Activated CD4-positive, alpha-beta memory T cell treated with anti-CD3 and anti-CD28 coated beads for 36 hours (primary cell): ENCODE results near the gene ELOF1. TPM values are rescaled to one million over a fixed set of nuclear protein-coding genes. Genes with fewer than 3 reads are reported as not detected.
A peak's percentile ranks its signal among the peaks of the same experiment; 100 is the strongest.

Source experiments
- CTCF ChIA-PET: fragments of 350-600 bp; sonication (Branson Sonifier 250); formaldehyde crosslinking; loops from one replicate; lab custom pipeline; 2021; ENCODE audit warnings: antibody characterized with exemption, inconsistent platforms; lab: Charles Lee
- POLR2A ChIA-PET: fragments of 350-600 bp; sonication (Branson Sonifier 250); formaldehyde crosslinking; loops from one replicate; lab custom pipeline; 2021; ENCODE audit warnings: antibody characterized with exemption; lab: Charles Lee
- DNase-seq: peaks from one replicate; pipeline ENCODE4 v3.0.0-alpha.2; 2020
- H3K27ac Mint-ChIP-seq: one replicate; pipeline ENCODE4 v1.8.0; 2021; ENCODE audit warnings: mixed read lengths
- H3K27me3 Mint-ChIP-seq: one replicate; pipeline ENCODE4 v1.8.0; 2021; ENCODE audit warnings: mixed read lengths
- H3K36me3 Mint-ChIP-seq: one replicate; pipeline ENCODE4 v1.8.0; 2021; ENCODE audit warnings: mixed read lengths
- H3K4me1 Mint-ChIP-seq: one replicate; pipeline ENCODE4 v1.8.0; 2021; ENCODE audit warnings: low read depth, mixed read lengths
- H3K4me3 Mint-ChIP-seq: one replicate; pipeline ENCODE4 v1.8.0; 2021; ENCODE audit warnings: mild to moderate bottlenecking, mixed read lengths
- H3K9me3 Mint-ChIP-seq: one replicate; pipeline ENCODE4 v1.8.0; 2021; ENCODE audit warnings: mixed read lengths
- intact Hi-C: fragments of 100-400 bp; cut with micrococcal nuclease; formaldehyde crosslinking; loops from one replicate; pipeline ENCODE4 v1.15.1; 2023
- total RNA-seq, 2 experiments: library from RNA; stranded (reverse); gene quantifications; one replicate each; pipeline ENCODE4 v1.2.3, GENCODE V29; 2021

Gene ELOF1
- total RNA-seq, 2 experiments from 2014 or later = 48.5 to 49.1 TPM

DNA sequence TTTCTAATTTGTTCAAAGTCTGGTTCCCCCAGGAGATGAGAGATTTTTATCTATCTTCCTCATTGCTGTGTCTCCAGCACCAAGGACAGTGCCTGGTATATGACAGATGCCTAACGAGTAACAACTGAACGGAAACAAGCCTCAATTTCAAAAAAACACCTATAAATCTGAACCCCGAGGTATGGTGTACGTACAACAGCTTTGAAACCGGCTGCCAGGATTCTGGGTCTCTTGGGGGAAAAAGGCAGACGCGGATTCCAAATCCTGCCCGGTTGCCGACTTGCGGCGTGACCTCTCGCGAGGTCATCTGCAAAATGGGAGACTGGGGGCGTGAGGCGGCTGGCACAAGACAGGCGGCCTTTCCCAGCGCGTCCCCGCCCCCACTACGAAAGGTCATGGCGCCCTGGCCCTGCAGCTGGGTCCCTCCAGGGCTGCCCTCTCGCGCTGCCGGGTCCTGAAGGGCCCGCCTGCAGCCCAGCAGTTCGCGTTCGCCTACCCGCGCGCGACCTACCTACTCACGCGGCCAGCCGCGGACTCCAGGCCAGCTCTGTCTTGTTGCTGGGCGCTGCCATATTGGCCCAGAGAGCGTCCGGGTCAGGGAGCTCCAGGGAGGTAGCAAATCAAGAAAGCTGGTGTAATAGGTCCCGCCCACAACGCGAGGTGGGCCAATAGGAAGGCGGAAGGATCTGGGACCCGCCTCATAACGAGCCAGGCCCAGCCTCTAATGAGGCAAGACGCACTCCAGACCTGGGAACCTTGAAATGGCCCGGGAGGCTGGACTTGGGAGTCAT is 30.3 kb downstream of the ELOF1 start, which contains the start of gene ECSIT:
ECSIT (minus strand) TSS at position 584 of the 791 bp plus-strand sequence. CDS start 9,964 bp downstream, outside the sequence.
- peaks cover 19% of the 10 kb centered on the region for H3K4me1 Mint-ChIP-seq
- H3K4me3 Mint-ChIP-seq = peak within 1 kb of the TSS; percentile 93
- DNase-seq = peak; percentile 97
- no peaks in the 10 kb centered on the region for H3K27me3 Mint-ChIP-seq
- ChIA-PET CTCF (interaction anchor here (0.6 to 2.2 kb wide), 4 partner anchors 28 to 148 kb away, joined by 3 to 14 read pairs (median 7); partner anchors contain the start of gene ELOF1), POLR2A (interaction anchor here (0.7 to 1.5 kb wide), 8 partner anchors 10 to 154 kb away, joined by 3 to 6 read pairs (median 3); partner anchors contain the start of gene ELOF1)
- intact Hi-C loops = loop anchor here (1.0 to 2.0 kb wide), 2 partner anchors 23 to 30 kb away; partner anchors contain the start of genes ELOF1 and ZNF653
- peaks cover 4% of the 10 kb centered on the region for H3K36me3 Mint-ChIP-seq
- peak within 1 kb of the TSS; percentile 77 for H3K27ac Mint-ChIP-seq
- H3K9me3 Mint-ChIP-seq = no peaks in the 10 kb centered on the region

GRCh38 chr19:11519138-11519537 is 39.9 kb downstream of the ELOF1 start:
- no peak overlapping the region for H3K27ac Mint-ChIP-seq
- no peak for DNase-seq
- H3K9me3 Mint-ChIP-seq = no peaks in the 10 kb centered on the region
- intact Hi-C loops = no loop called here
- ChIA-PET CTCF (no interaction called here), POLR2A (interaction anchor here (1.1 kb wide), 1 partner anchor 10 kb away, joined by 3 read pairs; the partner anchor contains the start of gene ECSIT)
- H3K4me1 Mint-ChIP-seq = no peaks in the 10 kb centered on the region
- no peak overlapping the region for H3K4me3 Mint-ChIP-seq
- no peaks in the 10 kb centered on the region for H3K27me3 Mint-ChIP-seq
- peaks cover 7% of the 10 kb centered on the region for H3K36me3 Mint-ChIP-seq

GRCh38 chr19:11513946-11514345 is 45.1 kb downstream of the ELOF1 start:
- Mint-ChIP-seq H3K36me3 (peaks cover 13% of the 10 kb centered on the region), H3K9me3 (no peaks in the 10 kb centered on the region), H3K27ac (no peak overlapping the region), H3K4me1 (no peaks in the 10 kb centered on the region), H3K4me3 (no peak overlapping the region), H3K27me3 (no peaks in the 10 kb centered on the region)
- no peak for DNase-seq
- intact Hi-C loops = no loop called here
- POLR2A ChIA-PET = no interaction called here
- CTCF ChIA-PET = no interaction called here

DNA sequence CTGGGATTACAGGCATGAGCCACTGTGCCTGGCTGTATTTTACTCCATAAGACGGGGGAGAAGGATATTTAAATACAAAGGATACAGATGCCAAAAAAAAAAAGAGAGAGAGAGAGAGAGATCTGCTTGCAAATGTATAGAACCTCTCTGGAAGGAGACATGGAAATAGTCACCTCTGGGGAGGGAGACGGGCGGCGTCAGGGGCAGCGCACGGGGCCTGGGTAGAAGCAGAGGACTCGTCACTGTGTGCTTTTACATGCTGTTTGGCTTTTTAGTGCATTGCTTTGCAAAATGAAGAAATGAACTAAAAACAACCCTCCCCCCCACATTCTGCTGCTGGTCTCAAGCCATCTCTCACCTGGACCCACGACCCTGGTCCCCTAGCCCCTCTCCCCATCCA is 48.6 kb downstream of the ELOF1 start:
- H3K4me1 Mint-ChIP-seq = peaks cover 5% of the 10 kb centered on the region
- no peaks in the 10 kb centered on the region for H3K9me3 Mint-ChIP-seq
- ChIA-PET POLR2A (no interaction called here), CTCF (no interaction called here)
- peaks cover 15% of the 10 kb centered on the region for H3K36me3 Mint-ChIP-seq
- H3K27me3 Mint-ChIP-seq = no peaks in the 10 kb centered on the region
- H3K27ac Mint-ChIP-seq = no peak overlapping the region
- DNase-seq = no peak
- H3K4me3 Mint-ChIP-seq = no peak overlapping the region
- intact Hi-C loops = no loop called here

DNA sequence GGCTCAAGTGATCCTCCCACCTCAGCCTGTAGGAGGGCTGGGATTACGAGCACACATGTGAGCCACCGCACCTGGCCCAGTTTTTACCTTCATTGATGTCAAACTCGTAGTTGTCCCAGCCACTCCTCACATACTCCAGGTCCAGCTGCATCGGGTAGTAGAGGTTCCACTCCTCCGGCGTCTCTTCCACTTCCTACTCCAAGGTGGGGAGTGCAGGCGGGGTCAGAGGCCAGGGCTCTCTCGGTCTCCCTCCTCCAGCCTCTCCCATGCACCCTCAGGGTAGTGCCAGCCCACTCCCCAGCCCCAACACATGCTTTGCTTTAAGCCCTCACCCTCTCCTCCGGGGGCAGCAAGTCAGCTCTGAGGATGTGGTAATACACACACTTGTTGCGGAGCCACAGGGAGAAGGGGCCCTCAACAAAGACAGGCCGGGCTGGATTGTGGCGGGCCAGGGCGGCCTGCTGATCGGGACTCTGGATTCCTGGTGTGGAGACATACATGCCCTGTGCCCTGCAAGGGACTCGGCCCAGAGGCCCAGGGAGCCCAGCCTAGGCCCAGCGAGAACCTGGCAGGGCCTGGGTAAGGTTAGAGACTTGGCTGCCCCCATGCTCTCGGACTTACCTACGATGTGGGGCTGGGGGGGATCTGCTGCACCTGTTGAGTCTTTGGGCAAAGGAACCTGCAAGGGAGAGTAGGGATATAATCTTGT is 51.5 kb downstream of the ELOF1 start:
- ChIA-PET CTCF (no interaction called here), POLR2A (no interaction called here)
- no peak for DNase-seq
- Mint-ChIP-seq H3K9me3 (no peaks in the 10 kb centered on the region), H3K27ac (no peak overlapping the region), H3K4me1 (peaks cover 14% of the 10 kb centered on the region), H3K36me3 (peaks cover 11% of the 10 kb centered on the region), H3K4me3 (peak overlapping the region; percentile 16), H3K27me3 (no peaks in the 10 kb centered on the region)
- intact Hi-C loops = no loop called here

DNA sequence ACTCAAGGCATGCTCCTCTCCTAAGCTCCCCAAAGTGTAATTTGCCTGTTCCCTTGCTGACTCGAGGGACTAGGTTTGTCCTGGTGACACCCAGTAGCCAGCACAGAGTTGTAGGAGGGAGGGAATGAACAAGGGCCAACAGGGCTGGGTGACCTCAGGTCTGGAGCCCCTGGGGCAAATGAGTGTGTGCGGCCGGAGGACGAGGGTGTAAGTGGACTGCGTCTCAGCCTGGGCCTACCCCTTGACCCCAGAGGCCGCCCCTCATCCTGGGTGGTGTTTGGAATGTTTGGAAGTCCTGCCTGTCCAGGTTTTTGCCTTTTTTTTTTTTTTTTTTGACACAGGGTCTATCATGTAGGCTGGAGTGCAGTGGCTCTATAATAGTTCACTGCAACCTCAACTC is 52.1 kb downstream of the ELOF1 start:
- no peak for DNase-seq
- peak overlapping the region; percentile 4 for H3K27ac Mint-ChIP-seq
- ChIA-PET POLR2A (no interaction called here), CTCF (interaction anchor here (1.7 kb wide), 1 partner anchor 29 kb away, joined by 7 read pairs; no protein-coding TSS in a partner anchor)
- peaks cover 8% of the 10 kb centered on the region for H3K36me3 Mint-ChIP-seq
- H3K27me3 Mint-ChIP-seq = no peaks in the 10 kb centered on the region
- peaks cover 14% of the 10 kb centered on the region for H3K4me1 Mint-ChIP-seq
- peak overlapping the region; percentile 83 for H3K4me3 Mint-ChIP-seq
- no peaks in the 10 kb centered on the region for H3K9me3 Mint-ChIP-seq
- intact Hi-C loops = no loop called here

DNA sequence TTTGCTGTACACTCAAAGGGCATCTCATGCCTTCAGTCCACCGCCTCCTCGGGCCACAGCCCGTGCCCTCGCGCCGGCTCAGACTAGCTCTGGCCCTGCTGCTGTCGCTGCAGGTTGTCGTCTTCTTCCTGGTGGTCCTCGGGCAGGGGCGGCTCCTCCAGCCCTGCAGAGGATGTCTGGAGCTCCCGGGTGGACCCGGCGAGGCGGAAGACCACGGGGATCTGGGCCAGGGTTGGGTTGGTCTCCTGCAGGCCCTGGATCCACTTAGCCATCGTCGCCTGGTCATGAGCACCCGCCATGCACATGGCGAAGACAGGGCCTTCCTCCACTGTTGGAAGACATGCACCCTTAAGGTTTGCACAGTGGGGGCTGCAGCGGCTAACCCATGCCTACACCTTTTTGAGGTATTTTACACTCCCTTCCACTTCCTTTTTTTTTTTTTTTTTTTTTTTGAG is 52.9 kb downstream of the ELOF1 start:
- Mint-ChIP-seq H3K4me3 (peak overlapping the region; percentile 83), H3K4me1 (peaks cover 14% of the 10 kb centered on the region), H3K9me3 (no peaks in the 10 kb centered on the region), H3K27me3 (no peaks in the 10 kb centered on the region), H3K27ac (peak overlapping the region; percentile 90), H3K36me3 (peaks cover 5% of the 10 kb centered on the region)
- POLR2A ChIA-PET = interaction anchor here (1.0 kb wide), 1 partner anchor 132 kb away, joined by 3 read pairs; the partner anchor contains the start of gene SWSAP1
- intact Hi-C loops = no loop called here
- DNase-seq = no peak
- CTCF ChIA-PET = interaction anchor here (0.6 to 1.7 kb wide), 2 partner anchors 30 to 82 kb away, joined by 4 to 7 read pairs; no protein-coding TSS in a partner anchor

GRCh38 chr19:11505504-11506100 is 53.4 kb downstream of the ELOF1 start, which contains the start of gene ZNF653:
Gene ZNF653 (minus strand): TSS chr19:11505839. CDS start chr19:11505786, 53 bp downstream.
- Mint-ChIP-seq H3K9me3 (no peaks in the 10 kb centered on the region), H3K4me1 (peaks cover 14% of the 10 kb centered on the region), H3K27me3 (no peaks in the 10 kb centered on the region), H3K4me3 (peak within 1 kb of the TSS; percentile 83), H3K36me3 (peaks cover 2% of the 10 kb centered on the region), H3K27ac (peak within 1 kb of the TSS; percentile 90)
- intact Hi-C loops = loop anchor here (1.0 kb wide), 3 partner anchors 24 to 130 kb away; partner anchors contain the start of genes ECSIT and ELOF1
- ChIA-PET CTCF (interaction anchor here (0.6 to 1.7 kb wide), 2 partner anchors 31 to 83 kb away, joined by 4 to 7 read pairs; no protein-coding TSS in a partner anchor), POLR2A (interaction anchor here (0.5 to 1.0 kb wide), 2 partner anchors 128 to 131 kb away, joined by 3 read pairs; partner anchors contain the start of gene SWSAP1)
- DNase-seq = peak; percentile 97

DNA sequence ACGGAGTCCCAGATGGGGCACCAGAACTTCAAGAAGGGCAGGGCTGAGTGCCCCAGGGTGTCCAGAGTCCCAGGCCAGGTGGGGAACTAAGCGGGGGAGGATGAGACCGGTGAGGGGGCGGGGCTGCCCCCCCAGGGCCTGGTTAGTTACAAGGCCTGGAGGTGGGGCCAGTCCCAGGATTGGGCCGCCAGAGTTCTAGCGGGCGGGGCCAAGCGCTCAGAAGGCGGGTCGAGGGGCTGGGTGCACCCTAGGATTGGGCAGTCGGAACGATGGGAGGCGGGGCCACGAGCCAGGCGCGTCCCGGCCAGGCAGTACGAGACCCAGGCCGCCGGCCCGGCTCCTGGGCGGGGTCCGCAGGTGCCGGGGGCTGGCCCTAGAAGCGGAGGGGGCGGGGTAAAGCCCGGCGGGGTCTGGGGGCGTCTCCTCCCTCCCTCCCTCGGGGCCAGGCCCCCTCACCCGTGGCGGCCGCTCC is 54.0 kb downstream of the ELOF1 start:
- peak overlapping the region; percentile 58 for H3K27ac Mint-ChIP-seq
- DNase-seq = peak; percentile 97
- intact Hi-C loops = loop anchor here (1.0 kb wide), 3 partner anchors 24 to 130 kb away; partner anchors contain the start of genes ECSIT and ELOF1
- H3K9me3 Mint-ChIP-seq = no peaks in the 10 kb centered on the region
- H3K27me3 Mint-ChIP-seq = no peaks in the 10 kb centered on the region
- peaks cover 14% of the 10 kb centered on the region for H3K4me1 Mint-ChIP-seq
- CTCF ChIA-PET = no interaction called here
- H3K4me3 Mint-ChIP-seq = peak overlapping the region; percentile 83
- H3K36me3 Mint-ChIP-seq = peaks cover 2% of the 10 kb centered on the region
- POLR2A ChIA-PET = interaction anchor here (0.5 kb wide), 1 partner anchor 128 kb away, joined by 3 read pairs; no protein-coding TSS in a partner anchor

DNA sequence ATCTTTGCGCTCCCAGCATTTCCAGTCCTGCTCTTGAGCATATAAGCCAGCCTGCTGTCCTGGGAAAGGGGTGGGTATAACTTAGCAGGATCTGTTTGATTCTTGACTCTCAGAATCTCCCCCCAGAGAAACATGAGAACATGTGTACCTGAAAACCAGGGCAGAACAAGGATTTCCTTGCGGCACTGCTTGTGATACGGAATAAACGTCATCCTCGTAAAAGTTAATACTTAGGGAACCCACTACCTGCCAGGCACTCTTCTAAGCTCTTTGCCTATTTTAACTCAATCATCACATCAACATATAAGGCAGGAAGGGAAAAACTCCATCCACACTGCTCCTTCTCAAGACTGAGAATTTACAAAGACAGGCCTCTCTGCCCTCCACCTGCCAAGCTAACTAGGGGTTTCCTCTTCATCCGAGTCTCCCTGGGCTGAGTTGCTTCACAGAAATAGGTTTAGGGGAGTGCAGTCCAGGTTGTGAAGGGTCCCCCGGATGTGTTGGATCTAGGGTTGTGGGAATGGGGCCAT is 54.5 kb downstream of the ELOF1 start:
- Mint-ChIP-seq H3K4me1 (peaks cover 14% of the 10 kb centered on the region), H3K9me3 (no peaks in the 10 kb centered on the region), H3K4me3 (peak overlapping the region; percentile 83), H3K27ac (peak overlapping the region; percentile 58), H3K27me3 (no peaks in the 10 kb centered on the region), H3K36me3 (peaks cover 2% of the 10 kb centered on the region)
- CTCF ChIA-PET = no interaction called here
- no peak for DNase-seq
- intact Hi-C loops = loop anchor here (1.0 kb wide), 3 partner anchors 25 to 129 kb away; partner anchors contain the start of genes ECSIT and ELOF1
- POLR2A ChIA-PET = no interaction called here
